CD4-positive, CD25-positive, alpha-beta regulatory T cell (primary cell): Measurements from ENCODE around the gene OPCML. TPM values are rescaled to one million over a fixed set of nuclear protein-coding genes. Genes with fewer than 3 reads are reported as not detected.

Experiments
- ATAC-seq, 2 donors: fragments of 150-1000 bp; cut with Tn5 transposase; one replicate each; pipeline ENCODE4 v1.10.0; 2021; ENCODE audit warnings: low read depth in 2 of 2, moderate number of reproducible peaks in 2 of 2, moderate library complexity in 1 of 2
- DNase-seq, 3 donors: peaks; one replicate each; pipeline versions ENCODE4 v3.0.0 to v3.0.0-alpha.2; 2012 to 2022; ENCODE audit warnings: mixed read lengths in 1 of 3
- H3K27ac ChIP-seq: one replicate; pipeline ENCODE4 v1.7.0; 2013; ENCODE audit warnings: mild to moderate bottlenecking, low read length; ENCODE audit not compliant: insufficient read depth, poor library complexity, severe bottlenecking
- H3K27me3 ChIP-seq: one replicate; pipeline ENCODE4 v1.7.0; 2013; ENCODE audit warnings: low read length; ENCODE audit not compliant: control insufficient read depth, insufficient read depth
- H3K36me3 ChIP-seq: one replicate; pipeline ENCODE4 v1.7.0; 2013; ENCODE audit warnings: mild to moderate bottlenecking, low read length, moderate library complexity; ENCODE audit not compliant: control insufficient read depth, insufficient read depth
- H3K4me1 ChIP-seq: 2 replicates; pipeline ENCODE4 v1.7.0; 2013; ENCODE audit warnings: mild to moderate bottlenecking, low read length; ENCODE audit not compliant: insufficient read depth, control insufficient read depth, poor library complexity, severe bottlenecking
- H3K4me3 ChIP-seq: one replicate; pipeline ENCODE4 v1.7.0; 2013; ENCODE audit warnings: low read depth, mild to moderate bottlenecking, low read length, moderate library complexity
- H3K9me3 ChIP-seq, 2 experiments: 1 replicate in 1 of 2; 2 replicates in 1 of 2; pipeline ENCODE4 v1.7.0; 2013; ENCODE audit warnings: low read length in 2 of 2, mild to moderate bottlenecking in 1 of 2, moderate library complexity in 1 of 2; ENCODE audit not compliant: control insufficient read depth in 2 of 2
- H3K27ac Mint-ChIP-seq, 3 donors: one replicate each; pipeline ENCODE4 v1.8.0; 2020 to 2022; ENCODE audit warnings: mild to moderate bottlenecking in 3 of 3, mixed read lengths in 3 of 3, moderate library complexity in 2 of 3
- H3K27me3 Mint-ChIP-seq: one replicate; pipeline ENCODE4 v1.8.0; 2022; ENCODE audit warnings: mild to moderate bottlenecking, mixed read lengths
- H3K36me3 Mint-ChIP-seq: one replicate; pipeline ENCODE4 v1.8.0; 2020; ENCODE audit warnings: mixed read lengths
- H3K4me1 Mint-ChIP-seq, 4 donors: one replicate each; pipeline ENCODE4 v1.8.0; 2020 to 2022; ENCODE audit warnings: mixed read lengths in 4 of 4, mild to moderate bottlenecking in 1 of 4
- H3K4me3 Mint-ChIP-seq, 4 donors: one replicate each; pipeline ENCODE4 v1.8.0; 2020 to 2022; ENCODE audit warnings: mild to moderate bottlenecking in 4 of 4, mixed read lengths in 4 of 4, moderate library complexity in 3 of 4
- H3K9me3 Mint-ChIP-seq, 7 donors: one replicate each; pipeline ENCODE4 v1.8.0; 2020 to 2022; ENCODE audit warnings: mixed read lengths in 7 of 7, mild to moderate bottlenecking in 3 of 7, moderate library complexity in 2 of 7
- polyA plus RNA-seq, 4 donors: library from polyadenylated mRNA; unstranded; fragments of 300-500 nt; fragmentation: Illumina TruSeq; gene quantifications; one replicate each; pipeline ENCODE4 v1.2.3, GENCODE V29; 2021
- total RNA-seq: library from RNA; stranded (reverse); gene quantifications from one replicate; pipeline ENCODE4 v1.2.3, GENCODE V29; 2022

OPCML gene
- total and polyA plus RNA-seq, 5 donors from 2014 or later = not detected

GRCh38 chr11:133134314-133135173 is 397.8 kb downstream of the OPCML start:
- peak; percentile 1 to 60 (median 3) for DNase-seq

DNA sequence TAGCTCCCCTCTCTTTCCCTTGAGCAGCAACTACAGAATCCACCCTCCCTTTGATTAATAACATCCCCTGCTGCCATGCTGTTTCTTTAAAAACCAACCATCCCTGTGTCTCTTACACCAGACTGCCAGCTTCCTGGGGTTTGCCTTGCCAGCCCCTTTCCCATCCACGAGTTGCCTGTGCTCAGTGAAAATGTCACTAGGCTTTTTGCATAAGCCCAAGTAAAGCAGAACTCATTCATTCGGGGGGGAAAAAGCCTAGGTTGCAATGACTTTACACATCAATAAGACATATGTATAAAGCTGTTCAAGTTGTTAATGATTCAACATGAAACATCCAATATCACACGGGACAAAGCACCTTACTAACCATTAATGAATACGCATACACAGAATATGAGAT is 398.7 kb downstream of the OPCML start:
- Histone ChIP-seq H3K36me3 (no peaks in the 10 kb centered on the region), H3K4me1 (no peaks in the 10 kb centered on the region), H3K4me3 (no peak overlapping the region), H3K27me3 (no peaks in the 10 kb centered on the region), H3K27ac (no peak overlapping the region), H3K9me3 (no peaks in the 10 kb centered on the region)
- Mint-ChIP-seq H3K27ac (no peak overlapping the region), H3K9me3 (peaks cover 0 to 5% (median 0%) of the 10 kb centered on the region in 7 donors), H3K27me3 (peaks cover 6% of the 10 kb centered on the region), H3K4me1 (no peaks in the 10 kb centered on the region), H3K4me3 (no peak overlapping the region), H3K36me3 (no peaks in the 10 kb centered on the region)
- ATAC-seq = no peak
- no peak for DNase-seq

More at GRCh38 chr11:133134314-133135173, 397.8 kb downstream of the OPCML start:
- Mint-ChIP-seq H3K9me3 (peaks cover 0 to 5% (median 0%) of the 10 kb centered on the region in 7 donors), H3K4me3 (no peak overlapping the region), H3K27me3 (peaks cover 6% of the 10 kb centered on the region), H3K27ac (no peak overlapping the region), H3K4me1 (no peaks in the 10 kb centered on the region), H3K36me3 (no peaks in the 10 kb centered on the region)
- Histone ChIP-seq H3K4me1 (no peaks in the 10 kb centered on the region), H3K9me3 (no peaks in the 10 kb centered on the region), H3K27ac (no peak overlapping the region), H3K36me3 (no peaks in the 10 kb centered on the region), H3K4me3 (no peak overlapping the region), H3K27me3 (no peaks in the 10 kb centered on the region)
- ATAC-seq = no peak

DNA sequence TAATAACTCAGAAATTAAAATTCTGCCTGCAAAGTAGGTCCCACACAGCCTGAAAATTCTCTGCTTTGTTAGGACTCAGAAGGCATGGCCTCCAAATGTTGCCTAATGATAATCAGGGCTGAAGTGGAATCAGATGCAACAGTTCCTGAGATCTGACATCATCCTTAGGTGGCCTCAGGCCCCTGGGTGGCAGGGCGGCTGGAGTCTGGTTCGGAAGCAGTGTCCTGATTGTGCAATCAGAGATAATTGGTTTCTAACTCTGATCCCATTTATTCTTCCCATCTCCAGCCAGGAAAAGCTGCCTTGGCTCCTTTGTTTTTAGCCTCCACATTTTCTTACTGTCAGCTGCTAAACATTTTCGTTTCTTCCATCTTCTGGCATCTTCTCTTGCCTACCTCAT is 399.3 kb downstream of the OPCML start:
- H3K27me3 Mint-ChIP-seq = peaks cover 6% of the 10 kb centered on the region
- no peak for ATAC-seq

GRCh38 chr11:133127741-133128140 is 404.6 kb downstream of the OPCML start:
- Histone ChIP-seq H3K36me3 (no peaks in the 10 kb centered on the region), H3K27ac (no peak overlapping the region), H3K4me1 (no peaks in the 10 kb centered on the region), H3K9me3 (no peaks in the 10 kb centered on the region), H3K4me3 (no peak overlapping the region), H3K27me3 (no peaks in the 10 kb centered on the region)
- DNase-seq = no peak
- H3K27me3 Mint-ChIP-seq = peaks cover 21% of the 10 kb centered on the region
- no peaks in the 10 kb centered on the region for H3K36me3 Mint-ChIP-seq
- no peak overlapping the region for H3K4me3 Mint-ChIP-seq
- H3K4me1 Mint-ChIP-seq = no peaks in the 10 kb centered on the region
- ATAC-seq = no peak
- H3K9me3 Mint-ChIP-seq = peaks cover 0 to 5% (median 0%) of the 10 kb centered on the region in 7 donors
- no peak overlapping the region for H3K27ac Mint-ChIP-seq

More for the DNA sequence above, 399.3 kb downstream of the OPCML start:
- no peak overlapping the region for H3K27ac Mint-ChIP-seq
- Histone ChIP-seq H3K9me3 (no peaks in the 10 kb centered on the region), H3K4me3 (no peak overlapping the region), H3K36me3 (no peaks in the 10 kb centered on the region), H3K4me1 (no peaks in the 10 kb centered on the region), H3K27ac (no peak overlapping the region), H3K27me3 (no peaks in the 10 kb centered on the region)
- no peak for DNase-seq
- no peaks in the 10 kb centered on the region for H3K36me3 Mint-ChIP-seq
- H3K4me1 Mint-ChIP-seq = no peaks in the 10 kb centered on the region
- peaks cover 0 to 5% (median 0%) of the 10 kb centered on the region in 7 donors for H3K9me3 Mint-ChIP-seq
- H3K4me3 Mint-ChIP-seq = no peak overlapping the region

GRCh38 chr11:133123796-133124195 is 408.5 kb downstream of the OPCML start:
- Histone ChIP-seq H3K9me3 (no peaks in the 10 kb centered on the region), H3K36me3 (no peaks in the 10 kb centered on the region), H3K27ac (no peak overlapping the region), H3K4me3 (no peak overlapping the region), H3K27me3 (no peaks in the 10 kb centered on the region), H3K4me1 (no peaks in the 10 kb centered on the region)
- H3K27me3 Mint-ChIP-seq = peaks cover 15% of the 10 kb centered on the region
- H3K27ac Mint-ChIP-seq = no peak overlapping the region
- peaks cover 0 to 1% (median 0%) of the 10 kb centered on the region in 7 donors for H3K9me3 Mint-ChIP-seq
- H3K4me1 Mint-ChIP-seq = no peaks in the 10 kb centered on the region
- DNase-seq (no peak), ATAC-seq (no peak)
- no peak overlapping the region for H3K4me3 Mint-ChIP-seq
- H3K36me3 Mint-ChIP-seq = no peaks in the 10 kb centered on the region

- Histone ChIP-seq H3K27ac (no peak overlapping the region), H3K9me3 (no peaks in the 10 kb centered on the region), H3K27me3 (no peaks in the 10 kb centered on the region), H3K4me3 (no peak overlapping the region), H3K36me3 (no peaks in the 10 kb centered on the region), H3K4me1 (no peaks in the 10 kb centered on the region)
- H3K27ac Mint-ChIP-seq = peak overlapping the region in 1 of 3 donors; percentile 20
- ATAC-seq (no peak), DNase-seq (no peak)
- no peak overlapping the region for H3K4me3 Mint-ChIP-seq
- H3K36me3 Mint-ChIP-seq = no peaks in the 10 kb centered on the region
- H3K27me3 Mint-ChIP-seq = peaks cover 15% of the 10 kb centered on the region
- peaks cover 0 to 1% (median 0%) of the 10 kb centered on the region in 7 donors for H3K9me3 Mint-ChIP-seq
- H3K4me1 Mint-ChIP-seq = no peaks in the 10 kb centered on the region
These were observed 408.9 kb downstream of the OPCML start for GRCh38 chr11:133123366-133123765.

DNA sequence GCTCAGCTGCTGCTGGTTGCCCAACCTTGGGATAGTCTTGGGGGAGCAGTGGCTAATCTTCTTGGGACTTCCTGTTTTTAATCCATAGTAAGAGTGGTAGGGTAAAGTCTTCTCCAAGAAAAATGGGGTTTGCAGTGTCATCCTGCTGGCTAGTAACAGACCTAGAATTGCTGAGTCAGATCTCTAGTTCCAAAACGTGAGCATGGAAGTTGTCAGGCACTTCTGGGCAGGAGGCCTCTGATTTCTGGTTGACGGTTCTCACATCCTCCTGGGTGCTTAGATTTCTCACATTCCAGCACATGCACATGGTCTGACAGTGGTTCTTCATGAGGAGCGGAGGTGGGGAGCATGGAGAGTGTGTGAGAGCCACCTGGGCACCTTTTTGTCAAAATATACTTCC is 410.0 kb downstream of the OPCML start:
- ATAC-seq = no peak
- H3K36me3 Mint-ChIP-seq = no peaks in the 10 kb centered on the region
- peaks cover 0 to 1% (median 0%) of the 10 kb centered on the region in 7 donors for H3K9me3 Mint-ChIP-seq
- DNase-seq = no peak
- Histone ChIP-seq H3K36me3 (no peaks in the 10 kb centered on the region), H3K4me1 (no peaks in the 10 kb centered on the region), H3K4me3 (no peak overlapping the region), H3K9me3 (no peaks in the 10 kb centered on the region), H3K27ac (no peak overlapping the region), H3K27me3 (no peaks in the 10 kb centered on the region)
- H3K27ac Mint-ChIP-seq = no peak overlapping the region
- no peak overlapping the region for H3K4me3 Mint-ChIP-seq
- no peaks in the 10 kb centered on the region for H3K4me1 Mint-ChIP-seq
- H3K27me3 Mint-ChIP-seq = peaks cover 11% of the 10 kb centered on the region
